GM12892 (cell line): Measurements from ENCODE around the gene AQP6.

Experiments
- POLR2A ChIP-seq: IDR thresholded peaks from 2 replicates; pipeline ENCODE4 v1.6.1; 2011; ENCODE audit warnings: low read depth, low read length, control low read depth
- POLR2AphosphoS5 ChIP-seq: IDR thresholded peaks from 2 replicates; pipeline ENCODE4 v1.6.1; 2011; ENCODE audit warnings: low read depth, low read length, control low read depth
- TAF1 ChIP-seq: IDR thresholded peaks from 2 replicates; pipeline ENCODE4 v1.6.1; 2011; ENCODE audit warnings: low read depth, mild to moderate bottlenecking, control low read depth, low read length, borderline replicate concordance

GRCh38 chr12:49948866-49949845, 23.6 kb upstream of the AQP6 start:
- TF ChIP-seq TAF1 = no peak
- TF ChIP-seq POLR2A = no peak
- no peak for TF ChIP-seq POLR2AphosphoS5
